ENCODE results near the gene ZNF469. TPM values are rescaled to one million over a fixed set of nuclear protein-coding genes. Genes with fewer than 3 reads are reported as not detected.

ZNF469 gene
- polyA plus RNA-seq, 3 donors: 0.02 to 0.16 (median 0.10) TPM

- Histone ChIP-seq H3K9ac (ENCODE audit: insufficient read depth, low read length, poor library complexity, severe bottlenecking) (no peak overlapping the region), H3K4me1 (ENCODE audit: control insufficient read depth in 1 of 2, insufficient read depth in 2 of 2, low read length in 2 of 2) (peaks cover 18 to 23% of the 10 kb centered on the region in 2 donors), H3K4me2 (replicated peaks; ENCODE audit: extremely low read depth, low read length, poor library complexity, severe bottlenecking) (no peak overlapping the region), H3K27me3 (ENCODE audit: control insufficient read depth in 2 of 2, insufficient read depth in 2 of 2, low read length in 2 of 2) (no peaks in the 10 kb centered on the region), H4K20me1 (ENCODE audit: insufficient read depth, low read length) (no peaks in the 10 kb centered on the region), H2AFZ (ENCODE audit: insufficient read depth, low read depth, low read length, poor library complexity, severe bottlenecking) (no peak overlapping the region), H3K27ac (ENCODE audit: low read depth in 1 of 2, low read length in 2 of 2) (no peak overlapping the region), H3K9me3 (replicated peaks in 1 of 2; ENCODE audit: control insufficient read depth in 1 of 2, insufficient read depth in 1 of 2, low read length in 2 of 2) (no peaks in the 10 kb centered on the region), H3K36me3 (replicated peaks in 1 of 2; ENCODE audit: control insufficient read depth in 1 of 2, insufficient read depth in 2 of 2, low read length in 2 of 2) (no peaks in the 10 kb centered on the region), H3K4me3 (replicated peaks in 1 of 3; ENCODE audit: low read depth in 2 of 3, low read length in 3 of 3) (no peak overlapping the region), H3K79me2 (ENCODE audit: insufficient read depth, low read length) (no peaks in the 10 kb centered on the region)
- Mint-ChIP-seq H3K27me3 (ENCODE audit: low read depth in 3 of 3) (peaks cover 2 to 5% (median 3%) of the 10 kb centered on the region in 3 donors), H3K36me3 (peaks cover 0 to 3% of the 10 kb centered on the region in 2 donors), H3K4me1 (peaks cover 25% of the 10 kb centered on the region), H3K27ac (peak overlapping the region in 3 of 7 donors; percentile 26 to 46 (median 32)), H3K4me3 (no peak overlapping the region), H3K9me3 (peaks cover 0 to 3% (median 0%) of the 10 kb centered on the region in 7 donors)
- no peak for DNase-seq
- WGBS (ENCODE audit: insufficient coverage): 97% methylated on average over 20 of the region's 20 CpGs
- TF ChIP-seq CTCF (IDR thresholded peaks at IDR 0.05): no peak
- intact Hi-C loops (cut with micrococcal nuclease): no loop called here
Observed at GRCh38 chr16:88407042-88407420, 24.3 kb downstream of the ZNF469 start.

- DNase-seq: peak; percentile 68 to 71 (median 70)
- no peaks in the 10 kb centered on the region for H3K27me3 ChIP-seq (ENCODE audit: control insufficient read depth in 2 of 2, insufficient read depth in 2 of 2, low read length in 2 of 2)
- peaks cover 25% of the 10 kb centered on the region for H3K4me1 Mint-ChIP-seq
- H3K27me3 Mint-ChIP-seq (ENCODE audit: low read depth in 3 of 3): peaks cover 2 to 5% (median 3%) of the 10 kb centered on the region in 3 donors
- intact Hi-C loops (cut with micrococcal nuclease): no loop called here
- peaks cover 0 to 3% of the 10 kb centered on the region in 2 donors for H3K36me3 Mint-ChIP-seq
- peak overlapping the region in 1 of 3 experiments; percentile 19 for H3K4me3 ChIP-seq (replicated peaks in 1 of 3; ENCODE audit: low read depth in 2 of 3, low read length in 3 of 3)
- H3K9me3 ChIP-seq (replicated peaks in 1 of 2; ENCODE audit: control insufficient read depth in 1 of 2, insufficient read depth in 1 of 2, low read length in 2 of 2): no peaks in the 10 kb centered on the region
- peak overlapping the region; percentile 86 to 94 (median 92) for H3K27ac Mint-ChIP-seq
- H3K79me2 ChIP-seq (ENCODE audit: insufficient read depth, low read length): no peaks in the 10 kb centered on the region
- no peak overlapping the region for H2AFZ ChIP-seq (ENCODE audit: insufficient read depth, low read depth, low read length, poor library complexity, severe bottlenecking)
- no peak for TF ChIP-seq CTCF (IDR thresholded peaks at IDR 0.05)
- H3K4me1 ChIP-seq (ENCODE audit: control insufficient read depth in 1 of 2, insufficient read depth in 2 of 2, low read length in 2 of 2): peaks cover 18 to 23% of the 10 kb centered on the region in 2 donors
- H3K9me3 Mint-ChIP-seq: peaks cover 0 to 3% (median 0%) of the 10 kb centered on the region in 7 donors
- peak overlapping the region in 1 of 2 donors; percentile 65 for H3K4me3 Mint-ChIP-seq
- H4K20me1 ChIP-seq (ENCODE audit: insufficient read depth, low read length): no peaks in the 10 kb centered on the region
- 0% methylated on average over 4 of the region's 5 CpGs for WGBS (ENCODE audit: insufficient coverage)
- H3K36me3 ChIP-seq (replicated peaks in 1 of 2; ENCODE audit: control insufficient read depth in 1 of 2, insufficient read depth in 2 of 2, low read length in 2 of 2): no peaks in the 10 kb centered on the region
- no peak overlapping the region for H3K9ac ChIP-seq (ENCODE audit: insufficient read depth, low read length, poor library complexity, severe bottlenecking)
- H3K27ac ChIP-seq (ENCODE audit: low read depth in 1 of 2, low read length in 2 of 2): peak overlapping the region; percentile 44 to 70
- H3K4me2 ChIP-seq (replicated peaks; ENCODE audit: extremely low read depth, low read length, poor library complexity, severe bottlenecking): peak overlapping the region; percentile 12
Observed at GRCh38 chr16:88407807-88408206, 25.0 kb downstream of the ZNF469 start.

Data from CD14-positive monocyte (primary cell).